ENCODE results near the gene PLXNA4.

The PLXNA4 gene

DNA sequence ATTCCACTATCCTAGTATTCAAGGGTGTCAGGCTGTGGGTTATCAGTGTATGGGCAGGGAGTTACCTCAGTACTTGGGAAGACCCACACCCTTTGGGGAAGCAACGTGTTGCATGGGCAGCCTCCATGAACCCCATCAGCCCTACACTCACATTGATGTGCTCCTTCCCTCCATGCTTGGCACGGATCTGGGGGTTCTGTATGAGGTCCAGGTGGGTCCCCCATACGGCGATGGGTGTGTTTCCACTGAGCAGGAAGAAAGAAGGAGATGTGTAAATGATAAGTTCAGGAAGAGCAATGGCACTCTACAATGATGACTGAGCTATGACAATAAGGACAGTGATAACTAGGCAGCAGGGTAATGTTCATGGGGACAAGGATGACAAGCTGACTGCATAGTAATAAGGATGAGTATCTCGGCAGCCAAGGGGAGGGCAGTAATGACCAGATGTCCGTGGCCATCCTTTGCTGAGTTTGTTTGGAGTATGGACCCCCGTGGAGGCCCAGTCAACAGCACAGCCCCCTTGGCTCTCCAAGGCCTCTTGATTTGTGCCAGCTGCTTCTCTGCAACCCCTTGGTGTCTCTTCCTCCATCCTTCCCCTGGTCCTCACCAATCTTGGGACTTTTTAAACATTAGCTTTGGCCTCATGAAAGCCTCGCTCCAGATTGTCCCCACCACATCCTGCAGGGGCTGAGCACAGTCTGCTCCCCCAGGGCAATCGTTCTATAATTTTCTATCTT, 394.2 kb downstream of the PLXNA4 start (continued):
- TF ChIP-seq, protein P1, sequence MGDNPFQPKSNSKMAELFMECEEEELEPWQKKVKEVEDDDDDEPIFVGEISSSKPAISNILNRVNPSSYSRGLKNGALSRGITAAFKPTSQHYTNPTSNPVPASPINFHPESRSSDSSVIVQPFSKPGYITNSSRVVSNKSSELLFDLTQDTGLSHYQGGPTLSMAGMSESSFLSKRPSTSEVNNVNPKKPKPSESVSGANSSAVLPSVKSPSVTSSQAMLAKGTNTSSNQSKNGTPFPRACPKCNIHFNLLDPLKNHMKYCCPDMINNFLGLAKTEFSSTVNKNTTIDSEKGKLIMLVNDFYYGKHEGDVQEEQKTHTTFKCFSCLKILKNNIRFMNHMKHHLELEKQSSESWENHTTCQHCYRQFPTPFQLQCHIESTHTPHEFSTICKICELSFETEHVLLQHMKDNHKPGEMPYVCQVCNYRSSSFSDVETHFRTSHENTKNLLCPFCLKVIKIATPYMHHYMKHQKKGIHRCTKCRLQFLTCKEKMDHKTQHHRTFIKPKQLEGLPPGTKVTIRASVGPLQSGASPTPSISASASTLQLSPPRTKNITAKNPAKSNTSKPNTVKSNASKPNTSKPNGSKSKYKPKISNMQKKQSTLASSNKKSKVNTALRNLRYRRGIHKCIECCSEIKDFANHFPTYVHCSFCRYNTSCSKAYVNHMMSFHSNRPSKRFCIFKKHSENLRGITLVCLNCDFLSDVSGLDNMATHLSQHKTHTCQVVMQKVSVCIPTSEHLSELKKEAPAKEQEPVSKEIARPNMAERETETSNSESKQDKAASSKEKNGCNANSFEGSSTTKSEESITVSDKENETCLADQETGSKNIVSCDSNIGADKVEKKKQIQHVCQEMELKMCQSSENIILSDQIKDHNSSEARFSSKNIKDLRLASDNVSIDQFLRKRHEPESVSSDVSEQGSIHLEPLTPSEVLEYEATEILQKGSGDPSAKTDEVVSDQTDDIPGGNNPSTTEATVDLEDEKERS (tag by site-specific recombination; IDR thresholded peaks at IDR 0.05), result no peak
- TF ChIP-seq, protein P2, sequence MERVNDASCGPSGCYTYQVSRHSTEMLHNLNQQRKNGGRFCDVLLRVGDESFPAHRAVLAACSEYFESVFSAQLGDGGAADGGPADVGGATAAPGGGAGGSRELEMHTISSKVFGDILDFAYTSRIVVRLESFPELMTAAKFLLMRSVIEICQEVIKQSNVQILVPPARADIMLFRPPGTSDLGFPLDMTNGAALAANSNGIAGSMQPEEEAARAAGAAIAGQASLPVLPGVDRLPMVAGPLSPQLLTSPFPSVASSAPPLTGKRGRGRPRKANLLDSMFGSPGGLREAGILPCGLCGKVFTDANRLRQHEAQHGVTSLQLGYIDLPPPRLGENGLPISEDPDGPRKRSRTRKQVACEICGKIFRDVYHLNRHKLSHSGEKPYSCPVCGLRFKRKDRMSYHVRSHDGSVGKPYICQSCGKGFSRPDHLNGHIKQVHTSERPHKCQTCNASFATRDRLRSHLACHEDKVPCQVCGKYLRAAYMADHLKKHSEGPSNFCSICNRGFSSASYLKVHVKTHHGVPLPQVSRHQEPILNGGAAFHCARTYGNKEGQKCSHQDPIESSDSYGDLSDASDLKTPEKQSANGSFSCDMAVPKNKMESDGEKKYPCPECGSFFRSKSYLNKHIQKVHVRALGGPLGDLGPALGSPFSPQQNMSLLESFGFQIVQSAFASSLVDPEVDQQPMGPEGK (tag by site-specific recombination; IDR thresholded peaks at IDR 0.05), result no peak
- TF ChIP-seq ZNF211 (tag by site-specific recombination; IDR thresholded peaks at IDR 0.05; ENCODE audit: low read depth) (no peak), ZNF302 (tag by site-specific recombination; IDR thresholded peaks at IDR 0.05; ENCODE audit: low read depth) (no peak)
- TF ChIP-seq, protein P3, sequence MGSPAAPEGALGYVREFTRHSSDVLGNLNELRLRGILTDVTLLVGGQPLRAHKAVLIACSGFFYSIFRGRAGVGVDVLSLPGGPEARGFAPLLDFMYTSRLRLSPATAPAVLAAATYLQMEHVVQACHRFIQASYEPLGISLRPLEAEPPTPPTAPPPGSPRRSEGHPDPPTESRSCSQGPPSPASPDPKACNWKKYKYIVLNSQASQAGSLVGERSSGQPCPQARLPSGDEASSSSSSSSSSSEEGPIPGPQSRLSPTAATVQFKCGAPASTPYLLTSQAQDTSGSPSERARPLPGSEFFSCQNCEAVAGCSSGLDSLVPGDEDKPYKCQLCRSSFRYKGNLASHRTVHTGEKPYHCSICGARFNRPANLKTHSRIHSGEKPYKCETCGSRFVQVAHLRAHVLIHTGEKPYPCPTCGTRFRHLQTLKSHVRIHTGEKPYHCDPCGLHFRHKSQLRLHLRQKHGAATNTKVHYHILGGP (tag by site-specific recombination; IDR thresholded peaks at IDR 0.05), result no peak

DNA sequence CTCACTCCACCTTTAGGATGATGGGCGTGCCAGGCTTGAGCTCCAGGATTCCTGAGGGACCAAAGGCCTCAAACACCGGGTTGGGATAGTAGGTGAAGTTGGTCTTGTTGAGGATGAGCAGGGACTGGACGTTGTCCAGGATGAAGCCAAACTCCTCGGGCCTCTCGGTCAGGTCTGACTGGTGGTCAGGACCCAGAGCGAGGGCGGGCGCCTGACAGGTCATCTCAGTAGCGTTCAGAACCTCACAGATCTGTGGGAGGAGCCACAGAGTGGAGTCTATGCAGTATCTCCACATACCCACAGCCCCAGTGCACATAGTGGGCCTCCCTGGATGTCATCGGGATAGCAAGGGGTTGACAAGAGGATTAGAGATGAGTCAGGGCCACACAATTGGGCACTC, 394.9 kb downstream of the PLXNA4 start:
- Histone ChIP-seq H3K4me1 (ENCODE audit: control insufficient read depth, insufficient read depth, low read length) (no peaks in the 10 kb centered on the region), H3K36me3 (ENCODE audit: control insufficient read depth in 2 of 2, insufficient read depth in 1 of 2, low read length in 2 of 2) (no peaks in the 10 kb centered on the region), H3K27ac (ENCODE audit: extremely low read depth, low read depth, low read length) (no peak overlapping the region), H3K4me3 (ENCODE audit: low read depth, low read length) (no peak overlapping the region), H3K9me3 (ENCODE audit: control insufficient read depth, insufficient read depth, low read depth, low read length) (no peaks in the 10 kb centered on the region)
- TF ChIP-seq ZSCAN30 (tag by site-specific recombination; IDR thresholded peaks at IDR 0.05) (no peak), ZNF837 (tag by site-specific recombination; IDR thresholded peaks at IDR 0.05) (no peak)
- ChIA-PET CTCF (interaction anchor here (0.6 kb wide), 1 partner anchor 67 kb away, joined by 3 read pairs; no protein-coding TSS in a partner anchor), POLR2A (no interaction called here)

DNA sequence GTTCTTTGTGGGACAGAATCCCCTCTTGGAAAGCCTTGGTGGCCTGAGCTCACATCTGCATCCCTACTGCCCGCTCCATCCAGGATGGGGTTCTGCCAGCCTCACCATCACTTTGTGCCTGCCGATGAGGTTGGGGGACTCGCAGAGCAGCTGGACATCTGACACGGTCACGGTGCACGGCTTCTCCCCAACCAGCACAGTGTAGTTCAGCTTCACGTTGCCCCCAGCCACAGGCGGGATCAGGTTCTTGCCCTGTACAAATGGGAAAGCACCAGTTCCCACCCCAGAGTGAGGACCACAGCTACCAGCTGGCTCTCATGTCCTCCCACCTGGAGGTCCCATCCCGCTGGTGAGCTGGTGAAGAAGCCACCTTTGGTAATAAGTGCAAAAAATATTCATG, 395.8 kb downstream of the PLXNA4 start:
- POLR2A ChIA-PET, result no interaction called here
- TF ChIP-seq ZBTB8A (tag by site-specific recombination; IDR thresholded peaks at IDR 0.05), result no peak
- TF ChIP-seq ZNF416 (tag by site-specific recombination; IDR thresholded peaks at IDR 0.05), result no peak
- Histone ChIP-seq H3K4me3 (ENCODE audit: low read depth, low read length) (no peak overlapping the region), H3K27ac (ENCODE audit: extremely low read depth, low read depth, low read length) (no peak overlapping the region), H3K4me1 (ENCODE audit: control insufficient read depth, insufficient read depth, low read length) (no peaks in the 10 kb centered on the region), H3K9me3 (ENCODE audit: control insufficient read depth, insufficient read depth, low read depth, low read length) (no peaks in the 10 kb centered on the region), H3K36me3 (ENCODE audit: control insufficient read depth in 2 of 2, insufficient read depth in 1 of 2, low read length in 2 of 2) (no peaks in the 10 kb centered on the region)
- CTCF ChIA-PET, result interaction anchor here (0.5 to 0.6 kb wide), 2 partner anchors 17 to 425 kb away, joined by 3 to 4 read pairs; no protein-coding TSS in a partner anchor

DNA sequence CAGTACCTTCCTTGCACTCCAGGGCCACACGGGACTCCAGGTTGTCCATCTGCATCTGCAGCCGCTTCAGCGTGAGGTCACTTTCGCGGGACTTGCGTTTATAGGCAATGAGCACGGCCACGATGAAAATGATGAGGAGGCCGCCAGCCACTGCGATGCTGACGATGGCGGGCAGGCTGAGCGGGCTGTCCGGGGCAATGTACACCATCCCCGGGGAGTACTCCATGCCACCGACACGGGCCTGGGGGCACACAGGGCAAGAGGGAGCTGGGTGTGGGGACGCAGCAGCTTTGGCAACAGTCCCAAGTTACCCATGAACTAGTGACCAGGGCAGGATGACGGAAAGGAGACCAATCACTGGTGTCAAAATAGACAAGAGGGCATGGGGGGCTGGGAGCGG, 396.6 kb downstream of the PLXNA4 start:
- POLR2A ChIA-PET, result no interaction called here
- TF ChIP-seq ZBTB7A (tag by site-specific recombination; IDR thresholded peaks at IDR 0.05; ENCODE audit: low read depth), result no peak
- no peak for TF ChIP-seq SP2 (tag by site-specific recombination; IDR thresholded peaks at IDR 0.05)
- no peak for TF ChIP-seq KLF16 (tag by site-specific recombination; IDR thresholded peaks at IDR 0.05)
- TF ChIP-seq KLF7 (tag by site-specific recombination; IDR thresholded peaks at IDR 0.05; ENCODE audit: borderline replicate concordance), result no peak
- TF ChIP-seq ZNF701 (tag by site-specific recombination; IDR thresholded peaks at IDR 0.05), result no peak
- Histone ChIP-seq H3K4me3 (ENCODE audit: low read depth, low read length) (no peak overlapping the region), H3K9me3 (ENCODE audit: control insufficient read depth, insufficient read depth, low read depth, low read length) (no peaks in the 10 kb centered on the region), H3K4me1 (ENCODE audit: control insufficient read depth, insufficient read depth, low read length) (no peaks in the 10 kb centered on the region), H3K36me3 (ENCODE audit: control insufficient read depth in 2 of 2, insufficient read depth in 1 of 2, low read length in 2 of 2) (no peaks in the 10 kb centered on the region), H3K27ac (ENCODE audit: extremely low read depth, low read depth, low read length) (no peak overlapping the region)
- CTCF ChIA-PET, result interaction anchor here (0.6 kb wide), 1 partner anchor 17 kb away, joined by 4 read pairs; no protein-coding TSS in a partner anchor

All from HEK293 (cell line).